GM13977 (cell line): Measurements from ENCODE around the gene NGB.
"Not testable (repeated sequence)": the region's sequence is repeated elsewhere in the genome, so short reads cannot be mapped to it uniquely, and the experiment has no call there.

ENCODE experiments used
- DNase-seq: peaks from one replicate; pipeline ENCODE4 v3.0.0; 2012; ENCODE audit warnings: low spot score
- in situ Hi-C: fragments of 300-500 bp; cut with MboI; formaldehyde crosslinking; loops from one replicate; pipeline ENCODE4 v1.12.0; 2022; ENCODE audit warnings: low sequenced_read_pairs, low pct_unique_long_range_greater_than_20kb, mixed read lengths, inconsistent platforms; ENCODE audit not compliant: unreplicated experiment
- TF ChIP-seq, protein P1 (sequence below): IDR thresholded peaks from 2 replicates; pipeline ENCODE4 v1.5.1; 2012; ENCODE audit warnings: mild to moderate bottlenecking, control low read depth; ENCODE audit not compliant: insufficient read depth; ENCODE audit errors: extremely low read depth, missing control alignments

Gene NGB, protein sequence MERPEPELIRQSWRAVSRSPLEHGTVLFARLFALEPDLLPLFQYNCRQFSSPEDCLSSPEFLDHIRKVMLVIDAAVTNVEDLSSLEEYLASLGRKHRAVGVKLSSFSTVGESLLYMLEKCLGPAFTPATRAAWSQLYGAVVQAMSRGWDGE

DNA sequence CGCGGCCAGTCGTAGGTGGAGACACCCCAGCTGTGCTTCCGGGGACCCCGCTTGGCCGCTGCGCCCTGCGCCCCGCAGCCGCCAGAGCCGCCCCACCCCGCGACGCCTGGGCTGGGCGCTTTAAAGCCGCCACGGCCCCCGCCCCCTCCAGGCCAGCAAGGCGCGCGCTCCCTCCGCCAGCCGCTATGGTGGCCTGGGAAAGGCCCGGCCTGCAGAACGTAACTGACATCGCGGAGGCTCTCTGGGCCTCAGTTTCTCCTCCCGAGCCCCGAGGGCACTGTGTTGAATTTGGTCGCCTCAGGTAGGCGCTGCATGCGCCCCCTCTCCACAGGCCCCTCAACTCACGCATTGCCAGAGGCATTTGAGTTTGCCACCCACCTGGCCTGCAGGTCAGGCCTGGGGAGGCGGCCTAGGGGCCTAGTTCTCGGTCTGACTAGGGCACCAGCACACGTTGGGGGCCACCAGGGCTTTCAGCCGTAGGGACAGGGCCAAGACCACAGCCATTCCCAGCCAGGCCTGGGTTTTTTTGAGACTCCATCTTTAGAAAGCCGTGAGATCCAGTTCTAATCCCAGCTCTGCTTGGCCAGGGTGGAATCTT lies at the start of gene NGB:
TSS of gene NGB (minus strand) at position 94 of the 598 bp plus-strand sequence. CDS start 269 bp downstream, outside the sequence.
- no peak for DNase-seq
- in situ Hi-C loops: no loop called here
- TF ChIP-seq, protein P1, sequence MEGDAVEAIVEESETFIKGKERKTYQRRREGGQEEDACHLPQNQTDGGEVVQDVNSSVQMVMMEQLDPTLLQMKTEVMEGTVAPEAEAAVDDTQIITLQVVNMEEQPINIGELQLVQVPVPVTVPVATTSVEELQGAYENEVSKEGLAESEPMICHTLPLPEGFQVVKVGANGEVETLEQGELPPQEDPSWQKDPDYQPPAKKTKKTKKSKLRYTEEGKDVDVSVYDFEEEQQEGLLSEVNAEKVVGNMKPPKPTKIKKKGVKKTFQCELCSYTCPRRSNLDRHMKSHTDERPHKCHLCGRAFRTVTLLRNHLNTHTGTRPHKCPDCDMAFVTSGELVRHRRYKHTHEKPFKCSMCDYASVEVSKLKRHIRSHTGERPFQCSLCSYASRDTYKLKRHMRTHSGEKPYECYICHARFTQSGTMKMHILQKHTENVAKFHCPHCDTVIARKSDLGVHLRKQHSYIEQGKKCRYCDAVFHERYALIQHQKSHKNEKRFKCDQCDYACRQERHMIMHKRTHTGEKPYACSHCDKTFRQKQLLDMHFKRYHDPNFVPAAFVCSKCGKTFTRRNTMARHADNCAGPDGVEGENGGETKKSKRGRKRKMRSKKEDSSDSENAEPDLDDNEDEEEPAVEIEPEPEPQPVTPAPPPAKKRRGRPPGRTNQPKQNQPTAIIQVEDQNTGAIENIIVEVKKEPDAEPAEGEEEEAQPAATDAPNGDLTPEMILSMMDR: no peak

DNA sequence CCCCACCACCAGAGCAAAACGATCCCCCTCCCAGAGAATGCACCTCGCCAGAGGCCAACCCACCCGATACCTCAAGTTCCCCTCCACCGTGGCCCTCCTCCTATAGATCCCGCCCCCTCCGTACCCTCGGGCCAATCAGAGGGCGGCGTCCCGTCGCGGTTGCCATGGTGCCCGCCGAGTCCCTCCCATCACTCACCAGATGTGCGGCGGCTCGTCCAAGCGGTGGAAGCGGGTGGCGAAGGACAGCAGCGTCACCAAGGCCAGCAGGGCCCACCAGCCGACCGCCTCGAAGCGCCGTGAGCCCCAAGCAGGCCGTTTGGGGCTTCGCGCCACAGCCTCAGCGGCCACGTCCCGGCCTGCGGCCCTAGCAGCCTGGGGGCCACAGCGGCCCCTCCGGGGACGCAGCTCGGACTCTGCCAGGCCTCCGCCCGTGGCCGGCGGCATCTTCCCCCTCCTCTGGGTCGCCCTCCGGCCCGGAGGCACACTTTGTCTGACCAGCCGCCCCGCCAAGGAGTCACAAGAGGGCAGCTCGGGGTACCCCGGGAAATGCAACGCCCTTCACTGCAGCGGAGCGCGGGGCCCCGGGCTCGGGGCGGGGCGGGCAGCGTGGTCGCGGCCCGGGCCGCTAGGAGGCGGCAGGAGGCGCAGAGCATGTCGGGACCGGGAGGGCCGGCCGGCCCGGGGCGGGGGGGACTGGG lies 49.4 kb upstream of the NGB start, which contains the start of gene POMT2:
TSS of gene POMT2 (minus strand) at position 646 of the 698 bp plus-strand sequence. CDS start at position 444, 202 bp downstream.
- TF ChIP-seq, protein P1: peak; percentile 35
- in situ Hi-C loops: loop anchor here (25.0 kb wide), 1 partner anchor 433 kb away; no protein-coding TSS in a partner anchor
- peak; percentile 91 for DNase-seq

DNA sequence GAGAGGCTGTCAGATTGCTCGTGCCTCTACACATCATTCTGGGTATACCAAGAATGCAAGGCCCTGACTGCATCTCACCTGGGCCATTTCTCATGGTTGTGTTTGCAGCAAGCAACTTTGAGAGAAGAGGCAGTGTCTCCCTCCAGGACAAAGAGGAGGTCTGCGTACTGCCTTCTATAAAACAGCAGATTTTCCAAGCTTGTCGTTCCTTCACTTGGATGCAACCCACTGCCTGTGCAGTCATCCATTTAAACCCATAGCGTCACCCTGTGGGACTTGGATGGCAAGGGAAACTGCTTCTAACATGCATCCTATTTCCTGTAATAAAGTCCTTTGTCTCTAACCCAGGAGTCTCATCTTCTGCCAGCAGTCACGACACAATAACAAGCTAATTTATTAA lies 48.4 kb upstream of the NGB start:
- no peak for DNase-seq
- TF ChIP-seq, protein P1: no peak
- in situ Hi-C loops: loop anchor here (25.0 kb wide), 1 partner anchor 432 kb away; no protein-coding TSS in a partner anchor

DNA sequence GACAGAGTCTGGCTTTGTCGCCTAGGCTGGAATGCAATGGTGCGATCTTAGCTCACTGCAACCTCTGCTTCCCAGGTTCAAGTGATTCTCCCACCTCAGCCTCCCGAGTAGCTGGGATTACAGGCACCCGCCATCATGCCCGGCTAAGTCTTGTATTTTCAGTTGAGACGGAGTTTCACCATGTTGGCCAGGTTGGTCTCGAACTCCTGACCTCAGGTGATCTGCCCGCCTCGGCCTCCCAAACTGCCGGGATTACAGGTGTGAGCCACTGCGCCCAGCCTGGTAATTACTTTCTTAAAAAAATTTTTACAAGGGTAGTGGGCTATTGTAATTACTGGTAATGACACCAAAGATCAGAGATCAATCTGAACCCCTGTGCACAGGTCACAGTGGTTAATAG lies 47.8 kb upstream of the NGB start:
- in situ Hi-C loops: loop anchor here (25.0 kb wide), 1 partner anchor 431 kb away; no protein-coding TSS in a partner anchor
- not testable (repeated sequence) for DNase-seq

DNA sequence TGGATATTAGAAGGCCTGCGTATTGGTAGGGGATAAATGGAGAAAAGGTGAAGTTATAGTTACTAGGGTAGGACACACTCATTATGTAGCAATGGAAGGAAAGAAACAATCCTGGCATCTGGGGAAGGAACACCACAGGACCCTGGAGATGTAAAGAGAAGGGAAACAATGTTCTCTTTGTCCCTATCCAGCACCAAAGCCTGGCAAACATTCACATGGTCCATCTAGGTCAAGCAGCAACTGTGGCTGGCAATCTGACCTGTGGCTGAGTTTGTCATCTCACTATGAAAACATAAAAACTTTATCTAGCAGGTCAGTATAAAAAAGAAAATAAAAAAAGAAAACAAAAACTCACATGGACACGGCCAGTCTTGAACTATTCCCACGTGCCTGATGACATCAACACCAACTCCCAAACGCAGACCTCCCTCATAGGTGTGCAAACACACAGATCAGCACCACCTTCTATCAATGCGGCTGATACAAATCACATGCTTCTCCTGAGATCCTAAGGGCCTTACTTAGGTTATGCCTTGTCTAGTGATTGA lies 47.1 kb upstream of the NGB start:
- in situ Hi-C loops: loop anchor here (25.0 kb wide), 1 partner anchor 431 kb away; no protein-coding TSS in a partner anchor
- DNase-seq: no peak
- TF ChIP-seq, protein P1: no peak

DNA sequence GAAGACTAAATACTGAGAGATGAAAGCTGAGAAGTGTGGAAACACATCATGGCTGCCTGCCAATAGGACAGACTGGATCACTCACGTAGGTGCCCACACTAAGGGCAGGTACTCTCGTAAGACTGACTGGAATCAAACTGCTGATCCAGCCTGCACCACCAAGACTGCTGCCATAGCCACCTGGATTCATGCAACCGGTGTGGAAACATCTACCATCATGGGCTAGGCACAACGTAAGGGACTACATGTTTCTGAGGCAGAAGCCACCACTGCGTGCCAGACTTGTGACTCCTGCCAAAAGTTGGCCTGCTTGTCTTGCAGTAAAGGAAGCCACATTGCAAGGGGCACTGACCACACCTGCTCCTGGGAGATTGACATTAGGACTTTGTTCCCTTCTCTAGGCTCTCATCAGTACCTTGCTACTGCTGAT lies 45.9 kb upstream of the NGB start:
- in situ Hi-C loops: loop anchor here (25.0 kb wide), 1 partner anchor 430 kb away; no protein-coding TSS in a partner anchor
- DNase-seq: no peak
- TF ChIP-seq, protein P1: no peak
